Endothelial cell of umbilical vein (primary cell): ENCODE results near the gene TTC39A.

Source experiments
- EZH2 ChIP-seq: IDR thresholded peaks from 2 replicates; pipeline ENCODE4 v1.6.1; 2012; ENCODE audit warnings: borderline replicate concordance, low read depth, mild to moderate bottlenecking, moderate library complexity, low read length, inconsistent platforms; ENCODE audit not compliant: severe bottlenecking
- FOS ChIP-seq: IDR thresholded peaks from 2 replicates; pipeline ENCODE4 v1.6.1; 2011; ENCODE audit warnings: mild to moderate bottlenecking, low read length, moderate library complexity, borderline replicate concordance; ENCODE audit not compliant: insufficient read depth
- GATA2 ChIP-seq: IDR thresholded peaks from 2 replicates; pipeline ENCODE4 v1.7.0; 2011; ENCODE audit warnings: low read depth, mild to moderate bottlenecking, moderate library complexity, mixed read lengths, low read length; ENCODE audit not compliant: insufficient read length, insufficient read depth
- JUN ChIP-seq: IDR thresholded peaks from 2 replicates; pipeline ENCODE4 v1.6.1; 2011; ENCODE audit warnings: borderline replicate concordance, low read depth; ENCODE audit not compliant: insufficient read length, insufficient read depth
- POLR2A ChIP-seq: IDR thresholded peaks from 2 replicates; pipeline ENCODE4 v1.6.1; 2012; ENCODE audit warnings: low read depth, mild to moderate bottlenecking, control low read depth, low read length
- POLR2AphosphoS5 ChIP-seq: IDR thresholded peaks from 2 replicates; pipeline ENCODE4 v1.6.1; 2012; ENCODE audit warnings: low read depth, mild to moderate bottlenecking, control low read depth, low read length, moderate library complexity; ENCODE audit not compliant: insufficient read depth
- TF ChIP-seq, protein P1 (sequence below), 2 donors: IDR thresholded peaks; 1 replicate in 1 of 2; 2 replicates in 1 of 2; pipeline ENCODE4 v1.5.1; 2011; ENCODE audit warnings: low read length in 2 of 2, mild to moderate bottlenecking in 2 of 2, moderate library complexity in 2 of 2, control low read depth in 1 of 2, inconsistent platforms in 1 of 2, low read depth in 1 of 2; ENCODE audit not compliant: insufficient read depth in 1 of 2; ENCODE audit errors: extremely low read depth in 1 of 2

DNA sequence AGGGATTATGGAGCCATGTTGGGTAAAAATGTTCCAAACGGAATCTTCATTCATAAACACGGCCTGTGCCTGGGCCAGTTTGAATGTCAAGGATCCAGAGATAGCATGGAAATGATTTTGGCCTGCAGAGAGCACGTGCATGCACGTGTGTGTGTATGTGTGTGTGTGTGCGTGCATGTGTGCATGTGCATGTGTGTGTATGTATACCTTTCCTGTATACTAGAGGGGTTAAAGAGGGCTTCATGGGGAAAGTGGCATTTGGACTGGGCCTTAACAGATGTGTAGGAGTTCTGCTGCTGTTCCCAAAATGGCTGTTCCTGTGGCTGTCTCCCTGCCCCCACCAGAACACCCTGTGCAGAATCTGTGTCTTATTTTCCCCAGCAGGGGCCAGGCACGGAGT is 21.7 kb downstream of the TTC39A start:
- no peak for TF ChIP-seq POLR2A
- TF ChIP-seq, protein P1, sequence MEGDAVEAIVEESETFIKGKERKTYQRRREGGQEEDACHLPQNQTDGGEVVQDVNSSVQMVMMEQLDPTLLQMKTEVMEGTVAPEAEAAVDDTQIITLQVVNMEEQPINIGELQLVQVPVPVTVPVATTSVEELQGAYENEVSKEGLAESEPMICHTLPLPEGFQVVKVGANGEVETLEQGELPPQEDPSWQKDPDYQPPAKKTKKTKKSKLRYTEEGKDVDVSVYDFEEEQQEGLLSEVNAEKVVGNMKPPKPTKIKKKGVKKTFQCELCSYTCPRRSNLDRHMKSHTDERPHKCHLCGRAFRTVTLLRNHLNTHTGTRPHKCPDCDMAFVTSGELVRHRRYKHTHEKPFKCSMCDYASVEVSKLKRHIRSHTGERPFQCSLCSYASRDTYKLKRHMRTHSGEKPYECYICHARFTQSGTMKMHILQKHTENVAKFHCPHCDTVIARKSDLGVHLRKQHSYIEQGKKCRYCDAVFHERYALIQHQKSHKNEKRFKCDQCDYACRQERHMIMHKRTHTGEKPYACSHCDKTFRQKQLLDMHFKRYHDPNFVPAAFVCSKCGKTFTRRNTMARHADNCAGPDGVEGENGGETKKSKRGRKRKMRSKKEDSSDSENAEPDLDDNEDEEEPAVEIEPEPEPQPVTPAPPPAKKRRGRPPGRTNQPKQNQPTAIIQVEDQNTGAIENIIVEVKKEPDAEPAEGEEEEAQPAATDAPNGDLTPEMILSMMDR (IDR thresholded peaks at IDR 0.05; ENCODE audit: extremely low read depth in 1 of 2, insufficient read depth in 1 of 2, low read depth in 1 of 2, low read length in 2 of 2): no peak
- no peak for TF ChIP-seq EZH2
- no peak for TF ChIP-seq POLR2AphosphoS5
- TF ChIP-seq FOS: no peak
- TF ChIP-seq GATA2: no peak
- TF ChIP-seq JUN: no peak
